DOHH2 (cell line): Measurements from ENCODE around the gene TCF21.

ENCODE experiments used
- EZH2phosphoT487 ChIP-seq: fragments of 200-600 bp; sonication (generic); IDR thresholded peaks from 2 replicates; pipeline ENCODE4 v1.6.1; 2017; ENCODE audit warnings: borderline replicate concordance, mild to moderate bottlenecking, antibody characterized with exemption, low read length, moderate library complexity, mixed read lengths
- TF ChIP-seq, protein P1 (sequence below): fragments of 200-600 bp; sonication (generic); IDR thresholded peaks from one replicate; pipeline ENCODE4 v1.5.1; 2014; ENCODE audit warnings: antibody characterized with exemption, mild to moderate bottlenecking, low read depth, low read length; ENCODE audit not compliant: poor library complexity, severe bottlenecking

DNA sequence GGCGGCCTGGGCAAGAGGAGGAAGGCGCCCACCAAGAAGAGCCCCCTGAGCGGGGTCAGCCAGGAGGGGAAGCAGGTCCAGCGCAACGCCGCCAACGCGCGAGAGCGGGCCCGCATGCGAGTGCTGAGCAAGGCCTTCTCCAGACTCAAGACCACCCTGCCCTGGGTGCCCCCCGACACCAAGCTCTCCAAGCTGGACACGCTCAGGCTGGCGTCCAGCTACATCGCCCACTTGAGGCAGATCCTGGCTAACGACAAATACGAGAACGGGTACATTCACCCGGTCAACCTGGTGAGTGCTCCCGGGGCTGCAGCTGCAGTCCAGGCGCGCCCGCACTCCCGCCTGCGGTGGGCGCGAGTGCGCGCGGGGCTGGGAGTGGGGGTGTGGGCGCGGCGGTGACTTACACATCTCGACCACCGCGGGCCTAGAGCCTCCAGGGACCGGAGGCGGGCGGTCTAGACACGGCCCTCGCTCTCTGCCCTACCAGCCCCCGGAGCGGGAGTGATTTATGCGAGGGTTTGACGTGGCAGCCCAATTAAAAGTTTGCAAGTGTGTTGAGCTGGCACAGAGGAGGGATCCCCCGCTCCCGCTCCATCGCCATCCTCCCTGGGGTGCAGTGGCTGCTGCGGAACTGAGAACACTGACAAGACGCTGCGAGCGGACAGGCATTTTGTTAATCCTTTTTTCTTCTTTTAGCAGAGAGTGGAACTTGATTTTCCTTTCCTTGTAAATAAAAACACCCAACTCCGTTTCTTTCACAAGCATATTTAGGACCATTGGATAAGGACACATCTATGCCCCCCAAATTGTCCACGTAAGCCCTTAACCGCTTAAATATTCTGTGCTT, 867 bp downstream of the TCF21 start:
- TF ChIP-seq, protein P1, sequence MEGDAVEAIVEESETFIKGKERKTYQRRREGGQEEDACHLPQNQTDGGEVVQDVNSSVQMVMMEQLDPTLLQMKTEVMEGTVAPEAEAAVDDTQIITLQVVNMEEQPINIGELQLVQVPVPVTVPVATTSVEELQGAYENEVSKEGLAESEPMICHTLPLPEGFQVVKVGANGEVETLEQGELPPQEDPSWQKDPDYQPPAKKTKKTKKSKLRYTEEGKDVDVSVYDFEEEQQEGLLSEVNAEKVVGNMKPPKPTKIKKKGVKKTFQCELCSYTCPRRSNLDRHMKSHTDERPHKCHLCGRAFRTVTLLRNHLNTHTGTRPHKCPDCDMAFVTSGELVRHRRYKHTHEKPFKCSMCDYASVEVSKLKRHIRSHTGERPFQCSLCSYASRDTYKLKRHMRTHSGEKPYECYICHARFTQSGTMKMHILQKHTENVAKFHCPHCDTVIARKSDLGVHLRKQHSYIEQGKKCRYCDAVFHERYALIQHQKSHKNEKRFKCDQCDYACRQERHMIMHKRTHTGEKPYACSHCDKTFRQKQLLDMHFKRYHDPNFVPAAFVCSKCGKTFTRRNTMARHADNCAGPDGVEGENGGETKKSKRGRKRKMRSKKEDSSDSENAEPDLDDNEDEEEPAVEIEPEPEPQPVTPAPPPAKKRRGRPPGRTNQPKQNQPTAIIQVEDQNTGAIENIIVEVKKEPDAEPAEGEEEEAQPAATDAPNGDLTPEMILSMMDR = no peak
- TF ChIP-seq EZH2phosphoT487 = no peak
